22Rv1 (cell line): ENCODE data around the gene ATG7.
"Not testable (repeated sequence)": the region's sequence is repeated elsewhere in the genome, so short reads cannot be mapped to it uniquely, and the experiment has no call there.

ENCODE experiments used
- H3K27ac ChIP-seq: fragments of 450-650 bp; 2 replicates; pipeline ENCODE4 v1.5.1; 2017
- ZFX ChIP-seq: fragments of 450-650 bp; IDR thresholded peaks from 2 replicates; pipeline ENCODE4 v1.6.1; 2017; ENCODE audit warnings: antibody characterized with exemption, borderline replicate concordance
- TF ChIP-seq, protein P1 (sequence below): fragments of 450-650 bp; IDR thresholded peaks from 2 replicates; pipeline ENCODE4 v1.5.1; 2017; ENCODE audit warnings: mild to moderate bottlenecking

The ATG7 gene

DNA sequence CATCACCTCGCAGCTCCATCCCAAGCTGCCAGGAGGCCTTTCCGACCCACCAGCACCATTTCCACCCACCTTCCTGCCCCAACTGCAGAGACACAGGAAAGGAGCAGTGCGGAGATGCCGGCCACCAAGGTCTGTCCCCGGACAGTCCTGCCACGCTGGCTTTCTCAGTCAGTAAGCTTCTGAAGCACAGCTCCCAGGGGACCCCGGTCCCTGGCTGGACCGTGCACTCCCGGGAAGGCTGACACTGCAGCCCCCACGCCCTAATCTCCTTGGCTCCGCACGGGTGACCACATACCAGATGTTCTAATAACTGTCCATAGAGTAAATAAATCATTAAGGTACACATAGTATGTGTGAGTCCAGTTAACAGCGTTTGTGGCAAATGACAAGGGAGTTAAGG, 298.1 kb downstream of the ATG7 start:
- no peak overlapping the region for H3K27ac ChIP-seq
- TF ChIP-seq, protein P1, sequence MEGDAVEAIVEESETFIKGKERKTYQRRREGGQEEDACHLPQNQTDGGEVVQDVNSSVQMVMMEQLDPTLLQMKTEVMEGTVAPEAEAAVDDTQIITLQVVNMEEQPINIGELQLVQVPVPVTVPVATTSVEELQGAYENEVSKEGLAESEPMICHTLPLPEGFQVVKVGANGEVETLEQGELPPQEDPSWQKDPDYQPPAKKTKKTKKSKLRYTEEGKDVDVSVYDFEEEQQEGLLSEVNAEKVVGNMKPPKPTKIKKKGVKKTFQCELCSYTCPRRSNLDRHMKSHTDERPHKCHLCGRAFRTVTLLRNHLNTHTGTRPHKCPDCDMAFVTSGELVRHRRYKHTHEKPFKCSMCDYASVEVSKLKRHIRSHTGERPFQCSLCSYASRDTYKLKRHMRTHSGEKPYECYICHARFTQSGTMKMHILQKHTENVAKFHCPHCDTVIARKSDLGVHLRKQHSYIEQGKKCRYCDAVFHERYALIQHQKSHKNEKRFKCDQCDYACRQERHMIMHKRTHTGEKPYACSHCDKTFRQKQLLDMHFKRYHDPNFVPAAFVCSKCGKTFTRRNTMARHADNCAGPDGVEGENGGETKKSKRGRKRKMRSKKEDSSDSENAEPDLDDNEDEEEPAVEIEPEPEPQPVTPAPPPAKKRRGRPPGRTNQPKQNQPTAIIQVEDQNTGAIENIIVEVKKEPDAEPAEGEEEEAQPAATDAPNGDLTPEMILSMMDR: no peak
- TF ChIP-seq ZFX: no peak

DNA sequence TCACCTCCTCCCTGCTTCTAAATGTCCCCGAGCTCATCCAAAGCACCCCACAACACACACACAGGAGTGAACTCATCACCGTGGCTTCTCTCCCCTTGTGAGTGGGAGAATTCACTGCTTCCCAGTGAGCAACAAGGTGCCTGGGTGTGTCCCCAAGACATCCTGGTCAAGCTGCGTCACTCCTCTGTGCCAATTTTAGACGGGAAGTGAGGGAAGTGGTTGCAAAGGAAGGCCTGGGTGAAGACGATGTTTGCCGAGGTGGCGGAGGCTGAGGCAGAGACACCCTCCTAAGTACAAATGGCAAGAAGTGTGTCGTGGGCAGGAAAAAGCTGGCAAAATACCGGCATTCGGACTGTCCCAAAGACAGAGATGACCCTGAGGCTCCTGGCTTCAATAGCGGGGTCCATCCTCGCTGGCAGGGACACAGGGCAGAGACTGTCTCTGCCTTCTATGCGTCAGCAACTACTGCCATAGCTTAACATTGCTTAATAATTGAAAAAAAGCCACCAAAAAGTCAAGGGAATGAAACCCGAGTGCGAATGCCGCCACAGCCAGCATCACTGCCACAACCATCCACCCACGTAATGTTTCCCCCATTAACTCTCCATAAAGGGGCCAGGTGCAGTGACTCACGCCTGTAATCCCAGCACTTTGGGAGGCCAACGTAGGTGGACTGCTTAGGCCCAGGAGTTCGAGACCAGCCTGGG, 298.7 kb downstream of the ATG7 start:
- no peak overlapping the region for H3K27ac ChIP-seq
- TF ChIP-seq, protein P1: no peak
- no peak for TF ChIP-seq ZFX

DNA sequence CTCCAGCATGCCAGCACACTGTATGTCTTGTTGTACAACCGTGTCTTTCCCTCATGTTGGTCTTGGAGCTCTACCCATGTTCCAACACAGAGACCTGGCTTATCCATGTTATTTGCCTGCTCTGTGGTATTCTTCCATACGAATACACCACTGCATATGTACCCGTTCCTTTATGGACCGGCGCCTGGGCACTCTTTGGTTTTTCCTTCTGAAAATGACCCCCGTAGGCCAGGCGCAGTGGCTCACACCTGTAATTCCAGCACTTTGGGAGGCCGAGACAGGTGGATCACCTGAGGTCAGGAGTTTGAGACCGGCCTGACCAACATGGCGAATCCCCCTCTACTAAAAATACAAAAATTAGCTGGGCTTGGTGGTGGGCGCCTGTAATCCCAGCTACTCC, 300.5 kb downstream of the ATG7 start:
- H3K27ac ChIP-seq: not testable (repeated sequence)

DNA sequence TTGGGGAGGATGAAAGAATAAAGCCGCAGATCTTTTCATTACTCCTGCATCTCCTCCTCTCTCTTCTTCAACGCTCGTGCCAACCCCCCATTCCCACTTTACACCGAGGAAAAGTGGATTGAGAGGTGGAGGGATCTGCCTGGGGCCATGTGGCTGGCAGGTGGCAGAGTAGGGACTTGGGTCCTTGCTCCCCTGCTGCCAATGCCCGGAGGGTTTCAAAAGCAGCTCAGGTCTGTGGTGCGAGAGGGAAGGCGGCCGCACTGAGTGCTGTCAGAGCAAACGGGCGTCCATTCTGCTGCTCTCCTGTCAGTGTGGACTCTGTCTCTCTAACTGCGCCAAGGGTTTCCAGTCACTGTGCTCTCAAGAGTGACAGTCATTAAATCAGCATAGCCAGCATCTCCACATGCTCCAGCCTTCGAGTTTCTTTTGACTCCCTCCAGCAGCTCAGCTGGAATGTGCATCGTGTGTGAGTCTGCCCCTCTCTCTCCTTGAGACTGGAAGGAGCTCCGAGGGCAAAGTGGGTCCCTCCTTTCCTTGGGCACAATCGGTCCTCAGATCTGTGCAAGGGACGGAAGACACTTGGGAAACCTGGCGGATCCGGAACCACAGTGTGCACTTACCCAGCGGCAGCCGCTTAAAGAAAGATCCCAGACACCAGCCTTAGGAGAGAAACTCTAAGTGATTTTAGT, 302.9 kb downstream of the ATG7 start:
- H3K27ac ChIP-seq: no peak overlapping the region
- TF ChIP-seq, protein P1: no peak
- TF ChIP-seq ZFX: no peak

DNA sequence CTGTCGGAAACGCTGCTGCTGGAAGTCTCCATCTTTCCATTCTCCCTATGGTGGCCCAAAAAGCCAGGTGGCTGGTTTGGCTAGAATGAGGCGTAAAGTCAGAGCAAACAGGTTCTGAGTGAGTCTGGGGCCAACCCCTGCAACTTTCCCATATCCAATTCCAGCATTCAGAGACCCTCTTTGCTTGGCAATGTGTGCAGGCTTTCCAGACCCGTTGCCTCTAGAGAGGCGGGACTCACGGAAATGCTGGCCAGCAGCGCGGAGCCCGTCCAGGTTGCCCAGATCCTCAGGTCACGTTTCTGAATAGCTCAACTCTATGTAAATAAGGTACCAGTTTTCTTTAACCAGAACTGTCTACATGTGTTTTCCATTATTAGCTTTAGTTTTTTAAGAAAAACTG, 303.5 kb downstream of the ATG7 start:
- TF ChIP-seq, protein P1: no peak
- TF ChIP-seq ZFX: no peak
- no peak overlapping the region for H3K27ac ChIP-seq

DNA sequence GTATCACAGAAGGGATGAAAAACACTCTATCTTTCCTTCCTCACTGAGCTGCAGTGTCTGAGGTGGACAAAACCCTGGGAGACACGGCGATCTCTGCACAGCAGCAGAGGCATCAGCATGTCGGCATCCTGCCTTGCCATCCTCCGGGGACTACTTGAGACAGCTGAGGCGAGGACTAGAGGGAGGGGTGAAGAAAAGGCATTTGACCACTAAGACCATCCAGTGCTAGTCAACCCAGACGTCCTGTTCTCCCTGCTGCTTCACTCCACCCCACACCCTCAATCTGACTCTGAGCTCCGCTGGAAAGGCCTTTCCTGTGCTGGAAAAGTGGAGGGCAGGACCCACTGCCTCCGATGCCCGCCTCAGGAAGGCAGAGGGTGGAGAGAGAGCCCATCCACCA, 304.3 kb downstream of the ATG7 start:
- TF ChIP-seq ZFX: no peak
- TF ChIP-seq, protein P1: no peak
- H3K27ac ChIP-seq: no peak overlapping the region

DNA sequence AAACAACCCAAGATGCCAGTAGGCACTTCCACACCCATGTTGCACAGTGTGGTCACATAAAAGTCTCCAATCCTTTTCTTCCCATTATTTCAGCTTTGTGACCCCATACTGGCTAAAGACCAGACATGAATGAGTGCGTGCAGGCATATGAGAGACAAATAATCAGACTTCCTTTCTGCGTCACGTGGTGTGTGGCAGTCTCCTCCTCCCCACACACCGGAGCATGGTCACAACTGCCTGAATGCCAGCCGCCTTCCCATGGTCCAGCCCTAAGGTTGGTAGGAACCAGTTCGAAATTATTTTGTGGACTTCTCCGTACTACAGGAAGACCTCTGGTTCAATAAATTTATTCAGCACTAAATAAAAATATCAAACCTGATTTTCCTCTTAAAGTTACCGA, 306.0 kb downstream of the ATG7 start:
- no peak for TF ChIP-seq ZFX
- TF ChIP-seq, protein P1: no peak
- no peak overlapping the region for H3K27ac ChIP-seq
